Measurements from ENCODE around the gene ARL6IP1.

- TF ChIP-seq CTCF (IDR thresholded peaks at IDR 0.05) (no peak), POLR2A (IDR thresholded peaks at IDR 0.05) (no peak)
Observed at GRCh38 chr16:18800293-18800692, 1.1 kb downstream of the ARL6IP1 start.

Measured in upper lobe of left lung (tissue), 4 donors.